MM.1S (cell line): ENCODE results near the gene WDR49.

Experiments used
- DNase-seq: peaks from one replicate; pipeline ENCODE4 v3.0.0-alpha.2; 2015
- H2AFZ ChIP-seq: fragments of 300-600 bp; sonication (generic); 2 replicates; pipeline ENCODE4 v1.6.0; 2016; ENCODE audit warnings: antibody characterized with exemption, low read length
- H3F3A ChIP-seq: fragments of 300-600 bp; sonication (generic); 2 replicates; pipeline ENCODE4 v1.6.1; 2016; ENCODE audit warnings: mild to moderate bottlenecking, antibody characterized with exemption, low read length, moderate library complexity, mixed read lengths; ENCODE audit not compliant: insufficient read depth
- H3K27ac ChIP-seq: fragments of 300-600 bp; sonication (generic); 2 replicates; pipeline ENCODE4 v1.5.1; 2016; ENCODE audit warnings: mild to moderate bottlenecking, low read length
- H3K27me3 ChIP-seq: fragments of 300-600 bp; sonication (generic); replicated peaks from 2 replicates; pipeline ENCODE4 v1.6.0; 2016; ENCODE audit warnings: low read length; ENCODE audit not compliant: insufficient read depth
- H3K36me3 ChIP-seq: fragments of 300-600 bp; sonication (generic); replicated peaks from 2 replicates; pipeline ENCODE4 v1.6.1; 2016; ENCODE audit warnings: mild to moderate bottlenecking, low read length, mixed read lengths; ENCODE audit not compliant: insufficient read depth
- H3K4me1 ChIP-seq: fragments of 300-600 bp; sonication (generic); 2 replicates; pipeline ENCODE4 v1.6.1; 2016; ENCODE audit warnings: low read length, mixed read lengths
- H3K4me2 ChIP-seq: fragments of 300-600 bp; sonication (generic); 2 replicates; pipeline ENCODE4 v1.6.0; 2016; ENCODE audit warnings: low read depth, low read length
- H3K4me3 ChIP-seq: fragments of 300-600 bp; sonication (generic); 2 replicates; pipeline ENCODE4 v1.5.1; 2016; ENCODE audit warnings: low read length, mixed read lengths
- H3K79me2 ChIP-seq: fragments of 300-600 bp; sonication (generic); 2 replicates; pipeline ENCODE4 v1.6.1; 2016; ENCODE audit warnings: mixed run types, low read length, mixed read lengths
- H3K9ac ChIP-seq: fragments of 300-600 bp; sonication (generic); 2 replicates; pipeline ENCODE4 v1.6.1; 2016; ENCODE audit warnings: low read length, mixed read lengths
- H3K9me2 ChIP-seq: fragments of 300-600 bp; sonication (generic); replicated peaks from 2 replicates; pipeline ENCODE4 v1.6.1; 2016; ENCODE audit warnings: mild to moderate bottlenecking, low read length, mixed read lengths; ENCODE audit not compliant: insufficient read depth
- H3K9me3 ChIP-seq: fragments of 300-600 bp; sonication (generic); replicated peaks from 2 replicates; pipeline ENCODE4 v1.6.1; 2016; ENCODE audit warnings: mild to moderate bottlenecking, low read length, mixed read lengths; ENCODE audit not compliant: insufficient read depth
- H4K20me1 ChIP-seq: fragments of 300-600 bp; sonication (generic); 2 replicates; pipeline ENCODE4 v1.6.1; 2016; ENCODE audit warnings: mild to moderate bottlenecking, low read length, moderate library complexity, mixed read lengths; ENCODE audit not compliant: insufficient read depth
- EZH2 ChIP-seq: fragments of 300-600 bp; sonication (generic); optimal IDR thresholded peaks from 2 replicates; pipeline ENCODE3; 2017; ENCODE audit warnings: low read depth, mild to moderate bottlenecking, antibody characterized with exemption, low read length, mixed read lengths
- EZH2phosphoT487 ChIP-seq: fragments of 300-600 bp; sonication (generic); IDR thresholded peaks from 2 replicates; pipeline ENCODE4 v1.6.1; 2018; ENCODE audit warnings: antibody characterized with exemption, low read length
- TF ChIP-seq, protein P1 (sequence below): fragments of 300-600 bp; sonication (generic); IDR thresholded peaks from 2 replicates; pipeline ENCODE4 v1.5.1; 2016; ENCODE audit warnings: antibody characterized with exemption, low read length, mixed read lengths

WDR49 gene

DNA sequence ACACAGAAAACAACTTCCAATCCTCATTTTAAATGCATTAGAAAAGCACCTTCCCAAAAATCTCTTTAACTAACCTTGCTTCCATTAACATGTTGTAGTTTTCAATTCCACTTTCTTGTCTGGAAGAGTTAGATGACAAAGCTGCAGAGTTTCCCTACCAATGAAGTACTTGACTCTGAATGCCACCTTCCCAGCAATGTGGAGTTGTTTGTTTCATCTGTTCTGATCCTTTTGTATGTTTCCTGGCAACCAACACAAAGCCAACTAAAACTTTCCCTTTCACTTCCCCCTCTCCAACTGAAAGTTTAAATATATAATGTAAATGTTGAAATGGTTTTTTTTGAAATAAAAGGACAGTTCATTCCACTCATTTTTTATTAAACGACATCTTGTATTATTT is at the start of gene WDR49:
Gene WDR49 (minus strand): TSS at position 183 of the 400 bp plus-strand sequence. CDS start 517 bp downstream, outside the sequence.
- no peaks in the 10 kb centered on the region for H4K20me1 ChIP-seq
- H3K9me2 ChIP-seq, result no peaks in the 10 kb centered on the region
- H3F3A ChIP-seq, result no peaks in the 10 kb centered on the region
- H3K27me3 ChIP-seq, result no peaks in the 10 kb centered on the region
- no peak within 1 kb of the TSS for H3K27ac ChIP-seq
- no peak within 1 kb of the TSS for H3K4me3 ChIP-seq
- no peak within 1 kb of the TSS for H3K4me2 ChIP-seq
- no peaks in the 10 kb centered on the region for H3K4me1 ChIP-seq
- H3K9ac ChIP-seq, result no peak within 1 kb of the TSS
- TF ChIP-seq EZH2, result no peak
- TF ChIP-seq, protein P1, sequence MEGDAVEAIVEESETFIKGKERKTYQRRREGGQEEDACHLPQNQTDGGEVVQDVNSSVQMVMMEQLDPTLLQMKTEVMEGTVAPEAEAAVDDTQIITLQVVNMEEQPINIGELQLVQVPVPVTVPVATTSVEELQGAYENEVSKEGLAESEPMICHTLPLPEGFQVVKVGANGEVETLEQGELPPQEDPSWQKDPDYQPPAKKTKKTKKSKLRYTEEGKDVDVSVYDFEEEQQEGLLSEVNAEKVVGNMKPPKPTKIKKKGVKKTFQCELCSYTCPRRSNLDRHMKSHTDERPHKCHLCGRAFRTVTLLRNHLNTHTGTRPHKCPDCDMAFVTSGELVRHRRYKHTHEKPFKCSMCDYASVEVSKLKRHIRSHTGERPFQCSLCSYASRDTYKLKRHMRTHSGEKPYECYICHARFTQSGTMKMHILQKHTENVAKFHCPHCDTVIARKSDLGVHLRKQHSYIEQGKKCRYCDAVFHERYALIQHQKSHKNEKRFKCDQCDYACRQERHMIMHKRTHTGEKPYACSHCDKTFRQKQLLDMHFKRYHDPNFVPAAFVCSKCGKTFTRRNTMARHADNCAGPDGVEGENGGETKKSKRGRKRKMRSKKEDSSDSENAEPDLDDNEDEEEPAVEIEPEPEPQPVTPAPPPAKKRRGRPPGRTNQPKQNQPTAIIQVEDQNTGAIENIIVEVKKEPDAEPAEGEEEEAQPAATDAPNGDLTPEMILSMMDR, result no peak
- TF ChIP-seq EZH2phosphoT487, result no peak
- no peak within 1 kb of the TSS for H2AFZ ChIP-seq
- H3K36me3 ChIP-seq, result no peaks in the 10 kb centered on the region
- no peaks in the 10 kb centered on the region for H3K9me3 ChIP-seq
- no peaks in the 10 kb centered on the region for H3K79me2 ChIP-seq
- no peak for DNase-seq

DNA sequence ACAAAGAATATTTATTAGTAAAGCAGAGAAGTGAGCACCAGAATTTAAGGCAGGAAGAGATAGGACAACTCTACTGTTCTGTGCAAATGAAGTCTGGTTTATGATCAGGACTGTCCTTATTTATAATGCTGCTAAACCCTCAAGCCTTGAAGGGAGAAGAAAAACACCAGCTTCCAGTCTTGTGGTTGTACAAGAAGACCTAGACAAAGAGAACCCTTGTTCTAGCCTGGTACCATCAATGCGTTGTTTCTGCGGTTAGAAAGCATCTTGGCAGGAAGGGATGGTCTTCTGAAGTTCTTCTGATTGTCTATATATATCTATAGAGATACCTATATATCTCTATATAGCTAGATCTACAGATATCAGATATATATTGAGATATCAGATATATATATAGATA is 47.2 kb upstream of the WDR49 start:
- DNase-seq, result no peak
- 0 out of 2 replicates have a peak, but pooled peaks cover 4% of the 10 kb centered on the region for H3K36me3 ChIP-seq
- TF ChIP-seq EZH2phosphoT487 (no peak), EZH2 (no peak)
- TF ChIP-seq, protein P1, result no peak

DNA sequence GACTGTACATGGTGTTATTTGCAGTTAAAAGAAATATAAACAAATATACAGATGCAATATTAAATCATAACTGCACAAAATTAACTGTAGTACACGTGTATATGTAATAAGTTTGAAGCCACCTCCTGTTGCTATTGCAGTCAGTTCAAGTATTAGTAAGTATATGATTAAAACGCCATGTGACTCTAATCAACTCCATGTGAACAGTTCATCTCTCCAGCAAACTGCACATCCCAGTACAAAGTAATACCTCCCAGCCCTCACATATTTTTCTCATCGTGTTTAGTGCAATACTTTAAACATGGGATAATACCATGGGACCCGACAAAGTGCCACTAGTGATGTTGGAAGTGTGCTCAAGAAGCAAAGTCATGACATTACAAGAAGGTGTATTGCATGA is 46.3 kb upstream of the WDR49 start:
- Histone ChIP-seq H2AFZ (no peak overlapping the region), H3K9ac (no peak overlapping the region), H3K79me2 (0 out of 2 replicates have a peak, but pooled peaks cover 5% of the 10 kb centered on the region), H3K4me3 (no peak overlapping the region), H3K9me3 (no peaks in the 10 kb centered on the region), H3K27ac (no peak overlapping the region), H4K20me1 (no peaks in the 10 kb centered on the region; the same call in 1 of the 2 replicates), H3K27me3 (no peaks in the 10 kb centered on the region), H3K9me2 (no peaks in the 10 kb centered on the region), H3K4me2 (no peak overlapping the region), H3K36me3 (0 out of 2 replicates have a peak, but pooled peaks cover 4% of the 10 kb centered on the region), H3K4me1 (0 out of 2 replicates have a peak, but pooled peaks cover 4% of the 10 kb centered on the region), H3F3A (no peaks in the 10 kb centered on the region)
- DNase-seq, result no peak
- TF ChIP-seq EZH2, result no peak
- TF ChIP-seq, protein P1, result no peak

More for the DNA sequence above, 47.2 kb upstream of the WDR49 start:
- Histone ChIP-seq H3K9me2 (no peaks in the 10 kb centered on the region), H3K4me2 (no peak overlapping the region), H3K27ac (no peak overlapping the region), H4K20me1 (no peaks in the 10 kb centered on the region; the same call in 1 of the 2 replicates), H3K9ac (no peak overlapping the region), H3F3A (no peaks in the 10 kb centered on the region), H3K4me1 (0 out of 2 replicates have a peak, but pooled peaks cover 4% of the 10 kb centered on the region), H3K27me3 (no peaks in the 10 kb centered on the region), H2AFZ (no peak overlapping the region), H3K9me3 (no peaks in the 10 kb centered on the region), H3K79me2 (0 out of 2 replicates have a peak, but pooled peaks cover 7% of the 10 kb centered on the region), H3K4me3 (no peak overlapping the region)
